ENCODE data around the gene HSD17B10. TPM values are rescaled to one million over a fixed set of nuclear protein-coding genes. Genes with fewer than 3 reads are reported as not detected.

The HSD17B10 gene
- total RNA-seq, 1 experiment from 2014 or later = 112 TPM

DNA sequence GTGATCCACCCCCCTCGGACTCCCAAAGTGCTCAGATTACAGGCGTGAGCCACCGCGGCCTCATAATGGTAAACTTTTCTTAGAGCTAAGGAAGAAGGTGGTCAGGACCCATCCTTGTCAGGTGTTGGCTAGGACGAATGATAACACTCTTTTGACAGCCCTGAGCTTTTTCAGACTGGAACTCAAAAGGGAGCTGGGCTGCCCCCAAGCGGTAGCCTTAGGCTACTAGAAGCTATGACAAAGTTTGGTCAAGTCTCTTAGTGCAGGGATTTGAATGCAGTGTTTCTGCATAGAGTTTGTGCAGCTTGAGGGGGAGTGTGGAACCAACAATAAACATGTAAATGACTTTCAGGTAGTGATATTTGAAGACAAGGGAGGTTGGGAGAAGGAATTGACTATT, 11.8 kb upstream of the HSD17B10 start:
- Histone ChIP-seq H3T11ph (ENCODE audit: low read length) (no peak overlapping the region), H3K4me2 (ENCODE audit: insufficient read depth, insufficient read length, low read length) (no peak overlapping the region), H3K56ac (ENCODE audit: insufficient read length, low read depth, low read length) (no peak overlapping the region), H2BK15ac (ENCODE audit: low read depth, low read length) (no peak overlapping the region), H3K79me1 (ENCODE audit: insufficient read depth, low read depth, low read length, poor library complexity, severe bottlenecking) (no peaks in the 10 kb centered on the region), H3K23me2 (ENCODE audit: insufficient read length, low read depth, low read length, poor library complexity, severe bottlenecking) (no peaks in the 10 kb centered on the region), H3K9me3 (ENCODE audit: control insufficient read depth, low read depth, low read length) (peaks cover 50% of the 10 kb centered on the region), H2AFZ (ENCODE audit: low read length) (no peak overlapping the region), H3K4ac (ENCODE audit: low read depth, low read length) (no peak overlapping the region), H2AK5ac (ENCODE audit: insufficient read length, low read length) (no peak overlapping the region), H2BK20ac (ENCODE audit: low read depth, low read length, poor library complexity, severe bottlenecking) (no peak overlapping the region), H3K23ac (ENCODE audit: insufficient read length, low read depth, low read length) (no peak overlapping the region), H4K5ac (ENCODE audit: insufficient read length, low read depth, low read length) (no peak overlapping the region), H2BK12ac (ENCODE audit: insufficient read length, low read depth, low read length) (no peak overlapping the region), H2BK5ac (ENCODE audit: insufficient read length, low read length) (no peak overlapping the region), H3K4me1 (ENCODE audit: insufficient read depth, low read length) (no peaks in the 10 kb centered on the region), H3K14ac (ENCODE audit: insufficient read depth, low read length) (no peak overlapping the region), H4K8ac (replicated peaks; ENCODE audit: insufficient read length, low read depth, low read length) (no peak overlapping the region), H3K9ac (ENCODE audit: extremely low read depth, insufficient read length, low read length) (no peak overlapping the region), H3K27ac (ENCODE audit: insufficient read length, low read depth, low read length) (no peak overlapping the region), H2BK120ac (ENCODE audit: low read depth, low read length, poor library complexity, severe bottlenecking) (no peak overlapping the region), H3K79me2 (ENCODE audit: insufficient read depth, low read length) (no peaks in the 10 kb centered on the region), H4K91ac (ENCODE audit: insufficient read length, low read depth, low read length) (no peak overlapping the region), H3K27me3 (ENCODE audit: insufficient read depth, low read length) (no peaks in the 10 kb centered on the region), H3K18ac (ENCODE audit: insufficient read length, low read depth, low read length) (no peak overlapping the region), H4K20me1 (ENCODE audit: control insufficient read depth, insufficient read depth, insufficient read length) (no peaks in the 10 kb centered on the region)
- Mint-ChIP-seq H3K27me3 (ENCODE audit: low read depth) (peaks cover 1% of the 10 kb centered on the region; the same call in 1 of the 2 replicates), H3K9me3 (peaks cover 58 to 61% of the 10 kb centered on the region in 2 experiments), H3K27ac (no peak overlapping the region), H3K4me1 (peaks cover 2 to 3% of the 10 kb centered on the region in 2 experiments; a peak in 2 of 4 replicates), H3K36me3 (ENCODE audit: insufficient read depth in 1 of 3, low read depth in 3 of 3) (peaks cover 0 to 5% (median 0%) of the 10 kb centered on the region in 3 experiments; a peak in 3 of 7 replicates), H3K4me3 (no peak overlapping the region)
- DNase-seq = peak; percentile 49
- peak; percentile 68 for TF ChIP-seq CTCF (conservative IDR thresholded peaks at IDR 0.05)
- no CpG with 5 or more reads among the region's 6 CpGs for WGBS (ENCODE audit: extremely low coverage, insufficient read length, low lambda C conversion rate)

All from H9 (cell line).